Common myeloid progenitor, CD34-positive (primary cell): ENCODE results near the gene CPLX4.

Experiments used
- CTCF ChIA-PET: fragments of 350-600 bp; sonication (Branson Sonifier 250); formaldehyde crosslinking; loops from one replicate; lab custom pipeline; 2021; ENCODE audit warnings: antibody characterized with exemption; lab: Charles Lee
- POLR2A ChIA-PET: fragments of 350-600 bp; sonication (Branson Sonifier 250); formaldehyde crosslinking; loops from one replicate; lab custom pipeline; 2021; ENCODE audit warnings: antibody characterized with exemption; lab: Charles Lee
- DNase-seq, 3 donors: peaks; one replicate each; pipeline versions ENCODE4 v3.0.0 to v3.0.0-alpha.2; 2013
- H3K27ac ChIP-seq, 2 experiments: 1 replicate in 1 of 2; 2 replicates in 1 of 2; pipeline ENCODE4 v1.7.0; 2013; ENCODE audit warnings: inconsistent platforms in 2 of 2, low read length in 2 of 2, mild to moderate bottlenecking in 2 of 2, low read depth in 1 of 2, moderate library complexity in 1 of 2; ENCODE audit not compliant: severe bottlenecking in 2 of 2, insufficient read depth in 1 of 2, poor library complexity in 1 of 2
- H3K27me3 ChIP-seq, 5 experiments: replicated peaks in 2 of 5; 1 replicate in 3 of 5; 2 replicates in 2 of 5; pipeline versions ENCODE4 v1.6.1 to v1.7.0; 2013; ENCODE audit warnings: low read length in 4 of 5, mild to moderate bottlenecking in 2 of 5, moderate library complexity in 2 of 5, inconsistent platforms in 1 of 5; ENCODE audit not compliant: insufficient read depth in 5 of 5, control insufficient read depth in 4 of 5
- H3K36me3 ChIP-seq, 4 experiments: 1 replicate in 2 of 4; 2 replicates in 2 of 4; pipeline versions ENCODE4 v1.6.1 to v1.7.0; 2013; ENCODE audit warnings: low read length in 3 of 4, control low read depth in 1 of 4, mild to moderate bottlenecking in 1 of 4; ENCODE audit not compliant: control insufficient read depth in 4 of 4, insufficient read depth in 4 of 4
- H3K4me1 ChIP-seq, 4 experiments: 1 replicate in 3 of 4; 2 replicates in 1 of 4; pipeline versions ENCODE4 v1.6.1 to v1.7.1; 2013; ENCODE audit warnings: low read length in 3 of 4, mild to moderate bottlenecking in 3 of 4, control low read depth in 1 of 4, inconsistent platforms in 1 of 4, moderate library complexity in 1 of 4; ENCODE audit not compliant: control insufficient read depth in 4 of 4, insufficient read depth in 4 of 4; ENCODE audit errors: control extremely low read depth in 1 of 4
- H3K4me3 ChIP-seq, 7 experiments: 1 replicate in 4 of 7; 2 replicates in 3 of 7; pipeline versions ENCODE4 v1.5.1 to v1.7.0; 2013; ENCODE audit warnings: mild to moderate bottlenecking in 7 of 7, low read length in 6 of 7, moderate library complexity in 6 of 7, inconsistent platforms in 2 of 7, low read depth in 2 of 7, control low read depth in 1 of 7; ENCODE audit not compliant: insufficient read depth in 4 of 7, control insufficient read depth in 1 of 7; ENCODE audit errors: extremely low read depth in 1 of 7
- H3K9me3 ChIP-seq, 5 experiments: 1 replicate in 4 of 5; 2 replicates in 1 of 5; pipeline versions ENCODE4 v1.6.1 to v1.7.1; 2013; ENCODE audit warnings: low read length in 4 of 5, mild to moderate bottlenecking in 2 of 5, inconsistent platforms in 1 of 5, low read depth in 1 of 5, moderate library complexity in 1 of 5; ENCODE audit not compliant: control insufficient read depth in 4 of 5, insufficient read depth in 2 of 5; ENCODE audit errors: control extremely low read depth in 1 of 5
- WGBS: methylation state at CpG from one replicate; pipeline ENCODE4 v1.1.5; 2013; ENCODE audit not compliant: insufficient coverage; 5-methylcytosine and 5-hydroxymethylcytosine counted together

The CPLX4 gene

DNA sequence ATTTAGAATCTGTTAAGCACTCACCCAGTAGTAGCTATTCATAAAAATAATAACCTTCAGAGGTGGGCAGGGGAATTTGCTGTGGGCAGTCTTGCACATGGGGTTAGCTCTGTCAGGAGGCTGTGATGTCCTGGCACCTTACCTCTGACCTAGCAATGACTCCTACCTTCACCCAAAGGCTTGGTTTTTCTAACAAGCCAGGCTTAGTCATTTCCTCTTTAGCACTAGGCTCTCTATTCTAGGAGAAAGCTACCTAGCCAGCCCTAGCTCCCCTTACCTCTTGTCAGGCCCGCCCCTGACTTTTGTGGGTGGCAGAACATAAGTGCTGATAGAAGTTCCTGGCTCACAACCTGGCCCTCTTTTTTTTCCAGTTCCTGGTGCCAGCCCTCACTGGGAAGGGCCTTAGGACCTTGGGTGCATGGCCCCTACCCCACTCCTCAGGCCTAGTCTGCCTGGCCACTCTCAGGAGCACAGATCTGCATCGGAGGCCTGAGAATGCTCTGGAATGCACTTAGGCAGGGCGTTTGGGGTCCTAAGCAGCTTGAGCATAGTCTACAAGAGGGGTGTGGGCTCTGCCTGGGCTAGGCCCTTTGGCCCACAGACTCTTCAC lies 17.7 kb downstream of the CPLX4 start:
- no peak overlapping the region for H3K4me3 ChIP-seq
- no peaks in the 10 kb centered on the region for H3K36me3 ChIP-seq
- WGBS: 96% methylated on average over 2 of the region's 3 CpGs
- no peak for DNase-seq
- no peaks in the 10 kb centered on the region for H3K4me1 ChIP-seq
- POLR2A ChIA-PET: no interaction called here
- H3K9me3 ChIP-seq: no peaks in the 10 kb centered on the region
- H3K27me3 ChIP-seq: peaks cover 0 to 16% (median 11%) of the 10 kb centered on the region in 5 experiments
- CTCF ChIA-PET: interaction anchor here (0.9 to 2.5 kb wide), 3 partner anchors 9 to 102 kb away, joined by 3 to 8 read pairs (median 4); no protein-coding TSS in a partner anchor
- no peak overlapping the region for H3K27ac ChIP-seq

DNA sequence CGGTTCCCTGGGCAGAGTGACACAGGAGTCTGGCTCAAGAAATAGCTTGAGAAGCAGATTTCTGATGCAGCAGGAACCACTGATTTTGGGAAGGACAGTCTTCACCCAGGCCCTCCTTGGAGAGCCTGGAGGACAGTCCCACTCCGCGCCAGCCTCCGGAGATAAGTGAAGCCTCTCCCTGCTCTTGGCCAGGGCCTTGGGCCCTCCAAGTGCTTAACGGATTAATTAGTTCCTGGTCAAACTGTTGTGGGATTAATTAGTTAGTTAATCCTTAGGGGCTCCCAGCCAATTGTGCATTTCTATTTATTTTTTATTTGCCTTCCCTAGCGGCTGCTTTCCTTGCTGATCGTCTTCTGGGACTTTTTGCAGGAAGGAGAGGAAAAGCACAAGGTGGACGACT lies 19.6 kb downstream of the CPLX4 start:
- 97% methylated on average over 6 of the region's 8 CpGs for WGBS
- no peaks in the 10 kb centered on the region for H3K4me1 ChIP-seq
- ChIA-PET CTCF (interaction anchor here (1.0 to 1.9 kb wide), 3 partner anchors 31 to 103 kb away, joined by 3 to 5 read pairs (median 4); no protein-coding TSS in a partner anchor), POLR2A (no interaction called here)
- DNase-seq: no peak
- H3K27ac ChIP-seq: no peak overlapping the region
- H3K36me3 ChIP-seq: no peaks in the 10 kb centered on the region
- H3K4me3 ChIP-seq: no peak overlapping the region
- peaks cover 0 to 16% (median 10%) of the 10 kb centered on the region in 5 experiments for H3K27me3 ChIP-seq
- no peaks in the 10 kb centered on the region for H3K9me3 ChIP-seq

DNA sequence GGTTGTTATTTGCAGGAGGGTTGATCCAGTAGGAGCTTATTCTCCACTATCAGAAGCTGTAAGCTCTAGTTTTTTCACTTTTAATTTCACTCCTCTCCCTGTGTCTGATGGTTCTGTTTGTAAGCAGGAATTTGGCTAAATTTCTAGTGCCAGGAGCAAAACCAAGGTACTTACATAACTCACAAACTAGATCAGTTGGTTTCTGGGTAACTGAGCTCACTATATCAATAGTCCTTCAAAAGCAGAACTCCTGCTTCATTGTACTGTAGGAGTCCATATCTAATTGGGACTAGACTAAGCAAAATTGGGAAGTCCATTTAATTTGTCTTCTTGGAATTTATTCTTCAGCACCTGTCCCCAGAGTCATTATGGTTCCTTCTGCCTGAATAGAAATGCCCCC lies 25.1 kb downstream of the CPLX4 start:
- DNase-seq: no peak
- Histone ChIP-seq H3K36me3 (no peaks in the 10 kb centered on the region), H3K27ac (no peak overlapping the region), H3K9me3 (no peaks in the 10 kb centered on the region), H3K4me3 (no peak overlapping the region), H3K4me1 (no peaks in the 10 kb centered on the region), H3K27me3 (peaks cover 2 to 24% (median 7%) of the 10 kb centered on the region in 5 experiments)
- ChIA-PET CTCF (interaction anchor here (0.9 to 1.3 kb wide), 2 partner anchors 20 to 23 kb away, joined by 3 to 4 read pairs; partner anchors contain the start of gene RAX), POLR2A (no interaction called here)

DNA sequence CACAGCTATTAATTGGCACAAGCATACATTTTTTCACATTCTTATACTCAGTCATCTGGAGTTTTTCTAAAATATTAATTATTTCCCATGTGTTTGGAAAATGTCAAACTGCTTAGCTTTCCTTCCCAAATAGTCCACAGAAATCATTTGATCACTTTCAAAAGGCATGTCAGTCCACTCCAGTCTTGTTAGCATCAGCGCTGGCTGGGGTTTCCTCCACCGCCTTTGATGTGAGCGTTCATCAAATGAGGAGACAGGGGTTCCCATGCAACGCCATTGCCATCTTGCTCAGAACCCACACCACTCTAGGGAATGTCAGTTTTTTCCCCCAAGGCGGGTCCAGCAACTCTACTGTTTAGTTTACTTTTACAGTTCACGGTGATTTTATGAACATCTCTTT lies 32.1 kb downstream of the CPLX4 start:
- peaks cover 11 to 46% (median 25%) of the 10 kb centered on the region in 5 experiments for H3K27me3 ChIP-seq
- H3K36me3 ChIP-seq: no peaks in the 10 kb centered on the region
- H3K27ac ChIP-seq: no peak overlapping the region
- POLR2A ChIA-PET: no interaction called here
- CTCF ChIA-PET: interaction anchor here (1.3 kb wide), 1 partner anchor 17 kb away, joined by 3 read pairs; no protein-coding TSS in a partner anchor
- peaks cover 0 to 3% (median 0%) of the 10 kb centered on the region in 5 experiments for H3K9me3 ChIP-seq
- no peaks in the 10 kb centered on the region for H3K4me1 ChIP-seq
- H3K4me3 ChIP-seq: no peak overlapping the region
- 89% methylated on average over 5 of the region's 6 CpGs for WGBS
- DNase-seq: no peak

DNA sequence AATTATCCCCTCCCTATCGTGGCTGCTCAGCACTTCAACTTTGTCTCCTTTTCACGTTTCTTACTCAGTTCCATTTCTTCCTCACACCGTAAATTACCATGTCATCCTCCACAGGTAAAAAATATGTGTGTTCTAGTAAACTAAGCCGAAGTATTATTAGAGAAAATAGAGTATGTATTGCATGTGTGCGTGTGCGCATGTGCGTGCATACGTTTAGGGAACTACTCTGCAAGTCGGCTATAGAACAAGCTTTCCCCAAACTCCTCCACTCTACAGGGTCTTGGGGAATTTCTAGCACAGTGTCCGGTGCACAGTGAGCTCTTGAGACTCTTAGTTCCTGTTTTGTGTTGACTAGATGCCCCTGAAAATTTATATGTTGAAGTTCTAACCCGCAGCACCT lies 36.1 kb downstream of the CPLX4 start:
- no peak for DNase-seq
- WGBS: 100% methylated on average over 1 of the region's 11 CpGs
- CTCF ChIA-PET: interaction anchor here (1.3 to 1.6 kb wide), 2 partner anchors 11 to 34 kb away, joined by 3 to 5 read pairs; no protein-coding TSS in a partner anchor
- H3K36me3 ChIP-seq: no peaks in the 10 kb centered on the region
- H3K4me1 ChIP-seq: no peaks in the 10 kb centered on the region
- peaks cover 0 to 2% (median 0%) of the 10 kb centered on the region in 5 experiments for H3K9me3 ChIP-seq
- POLR2A ChIA-PET: no interaction called here
- H3K4me3 ChIP-seq: no peak overlapping the region
- no peak overlapping the region for H3K27ac ChIP-seq
- H3K27me3 ChIP-seq: peaks cover 21 to 77% (median 29%) of the 10 kb centered on the region in 5 experiments

DNA sequence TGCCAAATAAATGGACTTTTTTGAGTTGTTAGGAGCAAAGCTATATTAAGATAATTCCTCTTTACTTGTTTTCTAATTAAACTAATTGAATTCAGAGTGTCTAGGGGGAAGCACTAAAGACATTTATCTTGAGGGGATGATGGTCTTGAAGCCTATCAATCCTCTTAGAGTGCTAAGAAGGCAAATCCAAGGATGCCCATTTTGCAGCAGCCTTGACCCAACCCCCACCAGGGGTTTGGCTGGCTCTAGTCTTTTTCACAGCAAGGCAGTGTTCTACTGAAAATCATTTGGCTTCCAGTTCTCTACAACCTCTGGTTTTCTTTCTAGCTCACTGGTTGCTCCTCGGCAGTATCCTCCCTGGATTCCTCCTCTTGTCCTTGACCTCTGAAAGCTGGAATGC lies 38.7 kb downstream of the CPLX4 start:
- 82% methylated on average over 1 of the region's 1 CpG for WGBS
- POLR2A ChIA-PET: no interaction called here
- Histone ChIP-seq H3K36me3 (no peaks in the 10 kb centered on the region), H3K27ac (no peak overlapping the region), H3K4me1 (no peaks in the 10 kb centered on the region), H3K27me3 (peaks cover 15 to 82% (median 33%) of the 10 kb centered on the region in 5 experiments), H3K4me3 (no peak overlapping the region), H3K9me3 (peaks cover 0 to 2% (median 0%) of the 10 kb centered on the region in 5 experiments)
- CTCF ChIA-PET: no interaction called here
- DNase-seq: no peak

DNA sequence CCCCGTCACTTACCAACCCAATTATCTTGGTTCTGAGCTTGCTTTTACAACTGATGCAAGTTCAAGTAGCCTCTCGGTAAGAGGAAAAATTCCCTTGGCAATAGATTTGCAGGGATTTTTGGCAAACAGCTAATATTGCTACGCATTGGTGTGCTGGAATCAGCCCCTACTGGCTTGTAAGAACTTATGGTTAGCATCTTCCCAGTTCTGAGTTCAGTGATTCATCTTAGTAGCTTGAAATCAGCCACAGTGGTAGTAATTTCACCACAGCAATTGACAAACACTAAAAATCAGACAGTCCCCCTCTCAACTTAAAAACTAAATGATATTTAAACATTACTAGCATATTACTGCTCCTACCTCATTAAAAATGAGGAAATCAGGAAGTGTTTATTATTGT lies 39.3 kb downstream of the CPLX4 start:
- POLR2A ChIA-PET: no interaction called here
- CTCF ChIA-PET: interaction anchor here (1.3 kb wide), 1 partner anchor 16 kb away, joined by 3 read pairs; no protein-coding TSS in a partner anchor
- DNase-seq: no peak
- Histone ChIP-seq H3K9me3 (peaks cover 0 to 2% (median 0%) of the 10 kb centered on the region in 5 experiments), H3K4me1 (peaks cover 0 to under 1% (median under 1%) of the 10 kb centered on the region in 4 experiments), H3K36me3 (no peaks in the 10 kb centered on the region), H3K27ac (no peak overlapping the region), H3K4me3 (no peak overlapping the region), H3K27me3 (peaks cover 20 to 85% (median 37%) of the 10 kb centered on the region in 5 experiments)
- 100% methylated on average over 2 of the region's 3 CpGs for WGBS
